ENCODE results near the gene TFE3. TPM values are rescaled to one million over a fixed set of nuclear protein-coding genes. Genes with fewer than 3 reads are reported as not detected.
"Not testable (repeated sequence)": the region's sequence is repeated elsewhere in the genome, so short reads cannot be mapped to it uniquely, and the experiment has no call there.

Gene TFE3
- total RNA-seq, 6 experiments from 2014 or later: 76.6 to 89.1 (median 83.9) TPM

GRCh38 chrX:48989483-48989882 lies 53.7 kb downstream of the TFE3 start:
- no peaks in the 10 kb centered on the region for H3K9me3 Mint-ChIP-seq
- H3K27ac Mint-ChIP-seq: no peak overlapping the region
- DNase-seq: no peak
- no peak overlapping the region for H3K4me3 Mint-ChIP-seq
- H3K4me1 Mint-ChIP-seq (ENCODE audit: low read depth): no peaks in the 10 kb centered on the region
- H3K27me3 Mint-ChIP-seq (ENCODE audit: insufficient read depth): no peaks in the 10 kb centered on the region; the same call in 1 of the 2 replicates
- peaks cover 6% of the 10 kb centered on the region; the same call in 1 of the 2 replicates for H3K36me3 Mint-ChIP-seq (ENCODE audit: low read depth)
- no peak for TF ChIP-seq CTCF (IDR thresholded peaks at IDR 0.05)

- Mint-ChIP-seq H3K4me1 (ENCODE audit: low read depth) (no peaks in the 10 kb centered on the region), H3K27me3 (ENCODE audit: insufficient read depth) (no peaks in the 10 kb centered on the region; the same call in 1 of the 2 replicates), H3K9me3 (no peaks in the 10 kb centered on the region), H3K4me3 (no peak overlapping the region), H3K27ac (no peak overlapping the region), H3K36me3 (ENCODE audit: low read depth) (peaks cover 22% of the 10 kb centered on the region)
- TF ChIP-seq CTCF (IDR thresholded peaks at IDR 0.05): no peak
- no peak for DNase-seq
Observed at GRCh38 chrX:48983896-48984295, 59.3 kb downstream of the TFE3 start.

GRCh38 chrX:48983081-48983480 lies 60.1 kb downstream of the TFE3 start:
- no peaks in the 10 kb centered on the region; the same call in 1 of the 2 replicates for H3K27me3 Mint-ChIP-seq (ENCODE audit: insufficient read depth)
- peaks cover 24% of the 10 kb centered on the region for H3K36me3 Mint-ChIP-seq (ENCODE audit: low read depth)
- H3K9me3 Mint-ChIP-seq: no peaks in the 10 kb centered on the region
- no peak overlapping the region for H3K27ac Mint-ChIP-seq
- DNase-seq: no peak
- no peaks in the 10 kb centered on the region; the same call in 1 of the 2 replicates for H3K4me1 Mint-ChIP-seq (ENCODE audit: low read depth)
- TF ChIP-seq CTCF (IDR thresholded peaks at IDR 0.05): no peak
- no peak overlapping the region for H3K4me3 Mint-ChIP-seq

GRCh38 chrX:48981178-48981577 lies 62.0 kb downstream of the TFE3 start:
- H3K4me3 Mint-ChIP-seq: no peak overlapping the region
- no peak for DNase-seq
- peaks cover 24% of the 10 kb centered on the region for H3K36me3 Mint-ChIP-seq (ENCODE audit: low read depth)
- H3K4me1 Mint-ChIP-seq (ENCODE audit: low read depth): no peaks in the 10 kb centered on the region; the same call in 1 of the 2 replicates
- no peak for TF ChIP-seq CTCF (IDR thresholded peaks at IDR 0.05)
- H3K27ac Mint-ChIP-seq: no peak overlapping the region
- no peaks in the 10 kb centered on the region for H3K9me3 Mint-ChIP-seq
- H3K27me3 Mint-ChIP-seq (ENCODE audit: insufficient read depth): no peaks in the 10 kb centered on the region; the same call in 1 of the 2 replicates

- DNase-seq; H3K9me3 Mint-ChIP-seq; H3K27me3 Mint-ChIP-seq (ENCODE audit: insufficient read depth); H3K4me3 Mint-ChIP-seq; H3K27ac Mint-ChIP-seq; H3K4me1 Mint-ChIP-seq (ENCODE audit: low read depth): not testable (repeated sequence)
- H3K36me3 Mint-ChIP-seq (ENCODE audit: low read depth): peaks cover 25% of the 10 kb centered on the region
Observed at GRCh38 chrX:48980341-48980740, 62.8 kb downstream of the TFE3 start.

Other genes with a start within 250 kb of the TFE3 start
- gene HDAC6, start 241.3 kb downstream of the TFE3 start, total RNA-seq (2021; fragmentation: NEBNext Ultra II Directional; extraction: Animal tissue kit (Norgen Biotek cat#: 25700)): 10 to 100 TPM; 22.4 to 30.8 (median 27.1) TPM
- gene ERAS, start 216.8 kb downstream of the TFE3 start, total RNA-seq (2021; fragmentation: NEBNext Ultra II Directional; extraction: Animal tissue kit (Norgen Biotek cat#: 25700)): not detected
- not detected for gene PCSK1N, start 207.7 kb downstream of the TFE3 start, total RNA-seq (2021; fragmentation: NEBNext Ultra II Directional; extraction: Animal tissue kit (Norgen Biotek cat#: 25700))
- gene TIMM17B, start 145.6 kb downstream of the TFE3 start, total RNA-seq (2021; fragmentation: NEBNext Ultra II Directional; extraction: Animal tissue kit (Norgen Biotek cat#: 25700)): 10 to 100 TPM; 53.0 to 65.2 (median 61.6) TPM
- 10 to 100 TPM; 66.3 to 82.1 (median 71.1) TPM for gene PQBP1, start 145.4 kb downstream of the TFE3 start, total RNA-seq (2021; fragmentation: NEBNext Ultra II Directional; extraction: Animal tissue kit (Norgen Biotek cat#: 25700))
- gene SLC35A2, start 131.7 kb downstream of the TFE3 start, total RNA-seq (2021; fragmentation: NEBNext Ultra II Directional; extraction: Animal tissue kit (Norgen Biotek cat#: 25700)): 10 to 100 TPM; 45.0 to 53.7 (median 47.0) TPM
- 1 to 10 TPM; 5.8 to 7.5 (median 6.5) TPM for gene PIM2, start 124.3 kb downstream of the TFE3 start, total RNA-seq (2021; fragmentation: NEBNext Ultra II Directional; extraction: Animal tissue kit (Norgen Biotek cat#: 25700))
- gene OTUD5, start 85.8 kb downstream of the TFE3 start, total RNA-seq (2021; fragmentation: NEBNext Ultra II Directional; extraction: Animal tissue kit (Norgen Biotek cat#: 25700)): 10 to 100 TPM; 47.6 to 55.0 (median 52.7) TPM
- 1 to 10 TPM; 3.0 to 6.2 (median 5.4) TPM for gene KCND1, start 71.5 kb downstream of the TFE3 start, total RNA-seq (2021; fragmentation: NEBNext Ultra II Directional; extraction: Animal tissue kit (Norgen Biotek cat#: 25700))
- 10 to 100 TPM; 23.2 to 32.1 (median 27.5) TPM for gene GRIPAP1, start 41.1 kb downstream of the TFE3 start, total RNA-seq (2021; fragmentation: NEBNext Ultra II Directional; extraction: Animal tissue kit (Norgen Biotek cat#: 25700))
- under 1 TPM in 4 of 6 experiments, not detected in 2; 0.05 to 0.62 (median 0.24) TPM for gene CCDC120, start 15.6 kb upstream of the TFE3 start, total RNA-seq (2021; fragmentation: NEBNext Ultra II Directional; extraction: Animal tissue kit (Norgen Biotek cat#: 25700))
- 100 to 1,000 TPM in 1 of 6 experiments, 10 to 100 TPM in 5; 68.0 to 100 (median 76.7) TPM for gene PRAF2, start 30.6 kb upstream of the TFE3 start, total RNA-seq (2021; fragmentation: NEBNext Ultra II Directional; extraction: Animal tissue kit (Norgen Biotek cat#: 25700))
- 10 to 100 TPM; 37.4 to 46.6 (median 41.0) TPM for gene WDR45, start 36.5 kb upstream of the TFE3 start, total RNA-seq (2021; fragmentation: NEBNext Ultra II Directional; extraction: Animal tissue kit (Norgen Biotek cat#: 25700))
- gene GPKOW, start 80.4 kb upstream of the TFE3 start, total RNA-seq (2021; fragmentation: NEBNext Ultra II Directional; extraction: Animal tissue kit (Norgen Biotek cat#: 25700)): 10 to 100 TPM; 20.6 to 27.0 (median 23.7) TPM
- gene MAGIX, start 119.4 kb upstream of the TFE3 start, total RNA-seq (2021; fragmentation: NEBNext Ultra II Directional; extraction: Animal tissue kit (Norgen Biotek cat#: 25700)): 1 to 10 TPM in 5 of 6 experiments, under 1 TPM in 1; 0.94 to 1.9 (median 1.1) TPM
- gene PLP2, start 128.5 kb upstream of the TFE3 start, total RNA-seq (2021; fragmentation: NEBNext Ultra II Directional; extraction: Animal tissue kit (Norgen Biotek cat#: 25700)): 100 to 1,000 TPM; 163 to 214 (median 178) TPM
- gene PRICKLE3, start 143.0 kb upstream of the TFE3 start, total RNA-seq (2021; fragmentation: NEBNext Ultra II Directional; extraction: Animal tissue kit (Norgen Biotek cat#: 25700)): 10 to 100 TPM in 3 of 6 experiments, 1 to 10 TPM in 3; 8.0 to 10.7 (median 9.7) TPM
- under 1 TPM; 0.11 to 0.34 (median 0.24) TPM for gene SYP, start 156.8 kb upstream of the TFE3 start, total RNA-seq (2021; fragmentation: NEBNext Ultra II Directional; extraction: Animal tissue kit (Norgen Biotek cat#: 25700))
- not detected for gene CACNA1F, start 190.0 kb upstream of the TFE3 start, total RNA-seq (2021; fragmentation: NEBNext Ultra II Directional; extraction: Animal tissue kit (Norgen Biotek cat#: 25700))
- gene CCDC22, start 192.1 kb upstream of the TFE3 start, total RNA-seq (2021; fragmentation: NEBNext Ultra II Directional; extraction: Animal tissue kit (Norgen Biotek cat#: 25700)): 10 to 100 TPM; 12.9 to 16.3 (median 15.1) TPM
- under 1 TPM in 3 of 6 experiments, not detected in 3; 0.09 to 0.16 (median 0.14) TPM for gene FOXP3, start 221.4 kb upstream of the TFE3 start, total RNA-seq (2021; fragmentation: NEBNext Ultra II Directional; extraction: Animal tissue kit (Norgen Biotek cat#: 25700))
- 1 to 10 TPM; 2.4 to 4.5 (median 4.1) TPM for gene PPP1R3F, start 226.4 kb upstream of the TFE3 start, total RNA-seq (2021; fragmentation: NEBNext Ultra II Directional; extraction: Animal tissue kit (Norgen Biotek cat#: 25700))